IPS-18c (cell line): ENCODE results near the gene CDKAL1.
"Not testable (repeated sequence)": the region's sequence is repeated elsewhere in the genome, so short reads cannot be mapped to it uniquely, and the experiment has no call there.

Experiments
- H3K4me3 ChIP-seq: 2 replicates; pipeline ENCODE4 v1.7.0; 2013; ENCODE audit warnings: low read depth, mild to moderate bottlenecking, low read length, moderate library complexity; ENCODE audit not compliant: insufficient read depth
- H3K9me3 ChIP-seq: one replicate; pipeline ENCODE4 v1.6.1; 2013; ENCODE audit warnings: mild to moderate bottlenecking, low read length, moderate library complexity; ENCODE audit not compliant: control insufficient read depth, insufficient read depth

CDKAL1 gene

DNA sequence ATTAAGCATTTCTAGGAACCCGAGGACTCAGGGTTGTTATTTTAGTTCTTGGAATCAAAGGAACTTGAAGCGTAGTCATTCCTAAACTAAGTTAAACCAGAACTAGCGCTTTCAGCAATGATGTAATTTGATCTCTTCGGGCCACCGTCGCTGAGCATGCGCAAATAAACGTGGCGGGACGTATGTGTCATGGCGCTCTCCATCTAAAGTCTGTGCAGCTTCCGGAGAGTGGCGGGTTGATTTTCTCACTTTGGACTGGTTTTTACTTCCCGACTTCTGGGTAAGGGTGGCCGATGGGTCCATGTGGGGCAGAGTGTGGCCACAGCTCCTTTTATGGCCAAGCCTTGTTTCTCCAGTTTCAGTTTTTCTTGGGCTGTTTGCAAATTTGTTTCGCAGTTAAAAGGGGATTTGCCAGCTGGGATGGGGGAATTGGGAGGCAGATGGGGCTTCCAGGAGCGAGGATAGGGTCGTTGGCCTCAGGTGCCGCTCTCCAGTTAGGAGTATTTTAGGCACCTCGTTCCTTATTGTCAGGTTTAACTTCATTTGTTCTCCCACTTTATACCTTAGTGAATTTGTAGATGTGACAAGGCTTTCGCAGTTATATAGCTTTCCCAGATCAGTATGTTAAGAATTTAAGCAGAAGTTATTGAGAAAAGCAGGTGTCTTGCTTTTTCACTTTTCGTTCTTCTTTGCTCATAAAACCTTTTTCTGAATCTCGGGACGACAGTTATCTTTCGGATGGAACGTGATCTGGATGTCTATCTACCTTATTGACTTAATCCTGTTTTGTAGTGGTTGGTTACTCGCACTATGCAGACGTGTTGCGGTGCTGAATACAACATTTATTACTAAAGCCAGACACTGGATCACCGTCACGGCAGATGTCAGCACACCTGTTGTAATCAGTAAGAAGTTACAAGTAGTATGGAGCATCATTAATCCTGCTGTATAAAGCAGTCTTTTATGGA, at the start of gene CDKAL1:
TSS of gene CDKAL1 (plus strand) at position 163 of the 968 bp plus-strand sequence. CDS start 11,894 bp downstream, outside the sequence.
- H3K9me3 ChIP-seq, result no peaks in the 10 kb centered on the region
- peak within 1 kb of the TSS; percentile 89 for H3K4me3 ChIP-seq

DNA sequence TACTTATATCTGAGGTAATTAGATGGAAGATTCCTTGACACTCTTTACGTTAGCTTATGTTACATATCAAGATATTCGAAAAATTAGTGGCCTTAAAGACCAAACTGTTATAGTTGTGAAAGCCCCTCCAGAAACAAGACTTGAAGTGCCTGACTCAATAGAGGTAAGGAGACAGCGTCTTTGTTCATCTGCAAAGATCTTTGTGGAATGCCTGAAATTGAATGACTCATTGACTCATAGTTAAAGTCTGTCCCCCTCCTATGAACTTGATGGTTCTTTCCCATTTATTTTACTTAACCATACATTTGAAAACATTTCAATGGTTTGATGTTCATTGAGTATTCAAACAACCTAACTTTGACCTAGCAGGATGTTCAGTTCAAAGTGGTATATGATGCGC, 47.6 kb upstream of the CDKAL1 start:
- H3K4me3 ChIP-seq, result no peak overlapping the region
- no peaks in the 10 kb centered on the region for H3K9me3 ChIP-seq

DNA sequence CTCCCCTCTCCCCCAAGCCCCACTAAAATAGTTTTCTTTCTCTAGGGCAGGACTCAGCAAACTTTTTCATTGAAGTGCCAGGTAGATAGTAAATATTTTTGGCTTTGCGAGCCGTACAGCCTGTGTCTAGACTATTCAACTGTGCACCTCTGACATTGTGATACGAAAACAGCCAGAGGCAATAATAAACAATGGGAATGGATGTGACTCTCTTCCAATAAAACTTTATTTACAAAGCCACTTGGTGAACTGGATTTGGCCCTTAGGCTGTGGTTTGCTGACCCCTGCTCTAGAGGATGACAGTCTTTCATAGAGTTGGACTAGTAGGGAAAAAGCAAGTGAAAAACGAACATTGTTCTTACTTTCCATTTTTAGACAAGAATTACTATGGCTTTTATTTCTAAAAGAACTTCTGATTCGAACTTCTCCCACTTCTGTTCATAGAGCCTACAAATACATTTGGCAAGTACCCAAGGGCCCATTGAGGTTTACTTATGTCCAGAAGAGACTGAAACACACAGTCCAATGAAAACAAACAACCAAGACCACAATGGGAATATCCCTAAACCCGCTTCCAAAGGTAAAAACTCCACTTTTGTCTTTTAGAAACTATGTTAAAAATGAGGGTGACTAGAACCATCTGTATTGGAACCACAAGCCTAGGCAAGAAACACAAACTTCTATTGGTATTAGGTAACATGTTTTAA, 46.4 kb upstream of the CDKAL1 start:
- Histone ChIP-seq H3K9me3 (no peaks in the 10 kb centered on the region), H3K4me3 (no peak overlapping the region)

- Histone ChIP-seq H3K4me3 (no peak overlapping the region), H3K9me3 (no peaks in the 10 kb centered on the region)
Observed at GRCh38 chr6:20490591-20490990, 43.7 kb upstream of the CDKAL1 start.

GRCh38 chr6:20492099-20492498, 42.2 kb upstream of the CDKAL1 start:
- Histone ChIP-seq H3K9me3 (no peaks in the 10 kb centered on the region), H3K4me3 (no peak overlapping the region)

GRCh38 chr6:20497216-20498040, 36.8 kb upstream of the CDKAL1 start:
- Histone ChIP-seq H3K9me3 (no peaks in the 10 kb centered on the region), H3K4me3 (no peak overlapping the region)

DNA sequence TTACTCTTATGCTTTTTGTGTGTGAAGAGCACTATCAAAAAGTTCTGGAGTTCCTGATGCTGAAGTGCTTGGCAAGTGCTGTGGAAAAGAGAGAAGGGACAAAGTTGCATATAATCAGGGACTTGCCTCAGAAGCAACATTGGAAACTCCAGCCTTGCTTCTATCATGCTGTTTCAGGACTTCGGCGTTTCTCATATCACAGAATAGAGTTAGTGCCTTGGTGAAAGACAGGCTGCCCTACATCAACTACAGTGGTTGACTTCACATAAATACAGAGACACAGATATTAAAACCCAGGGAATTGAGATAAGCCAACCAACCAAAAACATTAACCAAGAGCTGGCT, 36.2 kb upstream of the CDKAL1 start:
- no peak overlapping the region for H3K4me3 ChIP-seq
- H3K9me3 ChIP-seq, result no peaks in the 10 kb centered on the region

- Histone ChIP-seq H3K9me3 (peaks cover 2% of the 10 kb centered on the region), H3K4me3 (no peak overlapping the region)
Observed at GRCh38 chr6:20509212-20509611, 25.0 kb upstream of the CDKAL1 start.

- H3K4me3 ChIP-seq, result no peak overlapping the region
- H3K9me3 ChIP-seq, result peaks cover 2% of the 10 kb centered on the region
Observed at GRCh38 chr6:20511852-20512251, 22.4 kb upstream of the CDKAL1 start.

DNA sequence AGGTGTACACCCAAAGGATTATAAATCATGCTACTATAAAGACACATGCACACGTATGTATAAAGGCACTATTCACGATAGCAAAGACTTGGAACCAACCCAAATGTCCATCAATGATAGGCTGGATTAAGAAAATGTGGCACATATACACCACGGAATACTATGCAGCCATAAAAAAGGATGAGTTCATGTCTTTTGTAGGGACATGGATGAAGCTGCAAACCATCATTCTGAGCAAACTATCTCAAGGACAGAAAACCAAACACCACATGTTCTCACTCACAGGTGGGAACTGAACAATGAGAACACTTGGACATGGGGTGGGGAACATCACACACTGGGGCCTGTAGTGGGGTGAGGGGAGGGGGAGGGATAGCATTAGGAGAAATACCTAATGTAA, 9.0 kb upstream of the CDKAL1 start:
- H3K4me3 ChIP-seq, H3K9me3 ChIP-seq: not testable (repeated sequence)

DNA sequence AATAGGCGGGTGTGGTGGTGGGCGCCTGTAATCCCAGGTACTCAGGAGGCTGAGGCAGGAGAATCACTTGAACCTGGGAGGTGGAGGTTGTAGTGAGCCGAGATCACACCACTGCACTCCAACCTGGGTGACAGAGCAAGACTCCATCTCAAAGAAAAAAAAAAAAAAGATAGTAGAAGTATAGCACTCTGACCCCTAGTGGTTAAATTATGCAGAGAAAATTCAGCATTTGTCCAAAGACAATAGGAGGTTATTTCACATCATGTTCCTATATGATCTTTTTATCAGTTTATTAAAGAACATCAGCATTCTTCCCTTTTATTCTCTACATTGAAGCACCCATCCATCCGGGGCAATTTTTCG, 5.2 kb upstream of the CDKAL1 start:
- H3K9me3 ChIP-seq, H3K4me3 ChIP-seq: not testable (repeated sequence)

- Histone ChIP-seq H3K4me3 (no peak overlapping the region), H3K9me3 (no peaks in the 10 kb centered on the region)
Observed at GRCh38 chr6:20532881-20533280, 1.4 kb upstream of the CDKAL1 start.

DNA sequence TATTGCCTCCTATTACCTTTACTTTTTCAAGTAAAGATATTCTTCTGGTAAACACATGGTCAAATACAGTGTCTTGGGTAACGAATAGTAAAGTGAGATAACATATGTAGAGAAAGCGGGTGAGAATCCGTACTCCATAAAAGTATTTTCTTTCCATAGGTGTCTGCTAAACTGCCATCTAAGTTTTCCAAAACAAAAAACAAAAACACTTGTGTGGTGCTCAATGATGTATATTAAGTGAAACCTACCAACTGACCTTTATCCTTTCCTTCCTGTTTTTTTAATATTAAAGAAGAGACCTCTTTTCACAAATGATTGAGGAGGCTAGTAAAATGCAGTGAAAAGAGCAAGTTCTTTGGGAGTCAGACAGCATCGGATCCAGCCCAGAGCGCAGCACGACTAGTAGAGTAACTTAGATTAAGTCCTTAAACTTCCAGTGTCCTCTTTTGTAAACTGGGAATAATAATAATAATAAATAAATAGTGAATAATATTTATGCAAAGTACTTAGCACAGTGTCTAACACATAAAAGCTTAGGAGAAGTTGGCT, 437 bp upstream of the CDKAL1 start:
- Histone ChIP-seq H3K9me3 (no peaks in the 10 kb centered on the region), H3K4me3 (no peak overlapping the region; the same call in 1 of the 2 replicates)

DNA sequence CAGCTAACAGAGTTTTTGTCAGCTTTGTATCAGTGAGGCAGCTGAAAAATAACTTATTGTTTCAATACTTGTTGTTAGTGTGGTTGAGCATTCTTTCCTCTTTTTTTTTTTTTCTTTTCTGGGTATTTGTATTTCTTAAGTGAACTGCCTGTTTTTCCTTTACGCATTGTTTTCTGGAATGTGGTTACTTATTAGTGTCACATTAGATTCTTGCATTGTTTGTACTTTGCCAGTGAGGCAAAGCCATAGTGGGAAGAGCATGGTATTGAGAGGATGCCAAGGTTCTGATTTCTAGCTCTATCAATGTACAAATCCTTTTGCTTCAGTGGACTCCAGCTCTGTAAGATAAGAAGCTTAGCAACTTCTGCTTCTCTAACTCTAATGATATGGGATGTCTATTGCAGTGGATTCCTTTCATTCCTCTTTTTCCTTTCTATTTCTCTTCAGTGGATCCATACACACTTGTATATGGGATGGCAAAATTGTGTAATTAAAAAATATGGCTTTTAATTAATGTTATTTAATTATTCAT, 3.9 kb downstream of the CDKAL1 start:
- H3K9me3 ChIP-seq, result no peaks in the 10 kb centered on the region
- H3K4me3 ChIP-seq, result no peak overlapping the region

- Histone ChIP-seq H3K9me3 (no peaks in the 10 kb centered on the region), H3K4me3 (no peak overlapping the region)
Observed at GRCh38 chr6:20538907-20539306, 4.7 kb downstream of the CDKAL1 start.

GRCh38 chr6:20539387-20539786, 5.1 kb downstream of the CDKAL1 start:
- no peak overlapping the region for H3K4me3 ChIP-seq
- no peaks in the 10 kb centered on the region for H3K9me3 ChIP-seq

- H3K9me3 ChIP-seq, result no peaks in the 10 kb centered on the region
- H3K4me3 ChIP-seq, result no peak overlapping the region
Observed at GRCh38 chr6:20540683-20541082, 6.4 kb downstream of the CDKAL1 start.
